NK-92 treated with Interleukin-12 subunit alpha and Interleukin-12 subunit beta, amount 100 ng/mL, for 24 hours (cell line): Measurements from ENCODE around the gene CRIP1.

Experiments used
- DNase-seq: peaks from one replicate; lab custom pipeline; 2025; lab: John Stamatoyannopoulos, UW

CRIP1 gene

DNA sequence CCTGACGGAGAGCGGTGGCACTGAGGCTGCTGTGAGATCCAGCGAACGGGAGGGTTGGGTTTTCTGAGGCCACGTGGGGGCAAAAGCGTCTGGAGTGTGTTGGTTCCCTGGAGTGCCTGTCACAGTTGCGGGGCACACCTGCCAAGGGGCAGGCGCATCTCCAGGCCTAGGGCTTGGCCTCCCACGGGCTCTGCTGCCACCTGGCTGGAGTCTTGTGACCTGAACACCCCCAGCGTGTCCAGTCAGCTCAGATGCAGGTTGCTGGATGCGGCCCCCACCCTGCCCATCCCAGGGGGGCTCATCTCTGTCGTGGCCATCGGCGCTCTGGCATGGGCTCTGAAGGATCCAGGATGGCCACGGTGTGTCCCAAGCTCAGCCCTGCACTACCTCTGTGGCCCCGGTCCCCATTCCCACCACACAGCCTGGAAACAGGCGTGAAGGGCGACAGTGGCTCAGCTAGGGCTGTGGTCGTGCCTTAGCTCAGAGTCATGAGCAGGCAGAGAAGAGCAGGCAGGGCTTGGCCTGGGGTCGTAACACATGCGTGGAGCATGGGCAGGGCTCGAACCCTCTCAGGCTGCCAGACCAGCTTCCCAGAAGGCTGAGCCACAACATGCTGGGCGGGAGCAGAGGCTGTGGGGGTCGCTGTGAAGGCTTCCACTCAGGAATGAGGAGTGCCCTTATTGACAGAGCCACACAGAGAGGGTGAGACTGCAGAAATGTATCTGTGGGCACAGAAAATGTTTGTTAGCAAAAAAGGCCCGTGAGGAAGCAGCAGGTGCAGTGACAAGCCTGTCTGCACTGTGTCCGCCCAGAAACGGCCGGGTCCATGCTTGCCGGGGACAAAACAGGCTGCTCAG is 35.6 kb upstream of the CRIP1 start:
- no peak for DNase-seq

GRCh38 chr14:105452963-105453362 is 33.7 kb upstream of the CRIP1 start:
- no peak for DNase-seq

DNA sequence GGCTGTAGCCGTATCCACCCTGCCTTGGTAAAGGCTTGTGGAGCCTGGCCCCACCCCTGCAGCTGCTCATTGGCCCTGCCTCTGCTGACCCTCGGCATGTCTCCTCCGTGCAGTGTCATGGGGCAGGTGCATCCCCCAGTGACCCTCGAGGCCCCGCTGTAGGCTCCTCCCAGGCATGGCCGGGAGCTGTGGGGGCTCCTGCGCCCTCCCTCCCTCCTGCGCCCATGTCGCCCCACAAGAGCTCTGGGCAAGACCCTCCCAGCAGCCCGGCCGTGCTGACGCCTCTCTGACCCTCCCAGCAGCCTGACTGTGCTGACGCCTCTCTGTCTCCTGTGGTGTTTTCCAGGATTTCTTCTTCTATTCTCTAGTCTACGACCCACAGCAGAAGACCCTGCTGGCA is 32.8 kb upstream of the CRIP1 start:
- no peak for DNase-seq

- no peak for DNase-seq
Observed at GRCh38 chr14:105455086-105455640, 31.5 kb upstream of the CRIP1 start.

DNA sequence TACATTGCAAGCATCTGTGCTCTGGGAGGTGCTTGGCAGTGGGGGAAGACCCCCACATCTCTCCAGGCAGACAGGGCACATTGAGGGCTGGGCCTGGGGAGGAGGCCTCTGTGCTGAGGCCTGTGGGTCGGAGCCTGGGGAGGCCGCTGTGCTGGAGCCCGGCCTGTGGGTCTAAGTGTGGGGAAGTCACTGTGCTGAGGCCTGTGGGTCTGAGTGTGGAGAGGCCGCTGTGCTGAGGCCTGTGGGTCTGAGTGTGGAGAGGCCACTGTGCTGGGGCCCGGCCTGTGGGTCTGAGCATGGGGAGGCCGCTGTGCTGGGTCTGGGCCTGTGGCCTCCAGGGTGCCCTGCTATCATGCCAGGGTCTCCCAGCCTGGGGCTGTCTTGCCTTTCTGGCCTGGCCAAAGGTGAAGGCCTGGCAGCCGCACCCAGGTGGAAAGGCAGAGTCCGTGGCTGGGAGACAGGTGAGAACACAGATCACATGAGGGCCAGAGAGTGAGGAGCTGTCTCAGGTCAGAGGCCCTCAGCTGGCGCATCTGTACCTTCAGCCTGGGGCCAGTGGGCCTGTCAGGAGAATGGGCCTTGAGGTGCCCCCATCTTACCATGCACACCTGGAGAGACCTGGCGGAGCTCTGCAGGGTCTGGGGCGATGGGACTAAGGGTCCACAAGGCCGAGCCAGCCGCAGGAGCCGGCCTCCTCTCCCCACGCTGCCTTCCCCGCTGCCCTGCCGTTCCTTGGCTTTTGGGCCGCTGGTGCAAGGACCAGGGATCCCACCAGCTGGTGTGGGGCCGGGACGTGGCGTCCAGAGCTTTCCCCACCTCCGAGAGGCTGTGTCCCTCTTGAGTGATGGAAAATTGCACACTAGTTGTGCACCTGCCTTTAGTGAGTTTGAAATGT is 30.7 kb upstream of the CRIP1 start:
- DNase-seq, result no peak

- no peak for DNase-seq
Observed at GRCh38 chr14:105456736-105457617, 29.7 kb upstream of the CRIP1 start.

- no peak for DNase-seq
Observed at GRCh38 chr14:105458010-105458409, 28.7 kb upstream of the CRIP1 start.

DNA sequence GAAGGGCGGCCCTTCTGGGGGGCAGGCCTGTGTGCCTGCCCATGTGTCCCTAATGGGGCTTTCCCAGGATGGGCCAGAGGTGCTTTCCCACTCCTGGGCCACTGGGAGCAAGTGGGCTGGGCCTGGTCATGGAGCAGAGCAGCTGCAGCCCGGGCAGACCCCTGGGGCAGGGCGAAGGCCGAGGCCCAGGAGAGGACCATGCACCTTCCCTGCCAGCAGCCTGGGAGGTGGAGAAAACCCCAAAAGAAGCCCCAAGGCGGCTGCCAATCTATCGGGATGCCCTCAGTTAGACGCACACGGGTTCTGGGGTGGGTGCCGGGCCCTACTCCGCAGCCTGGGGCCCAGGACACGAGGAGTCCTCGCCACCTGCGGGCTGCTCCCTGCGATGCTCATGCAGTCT is 28.1 kb upstream of the CRIP1 start:
- no peak for DNase-seq

DNA sequence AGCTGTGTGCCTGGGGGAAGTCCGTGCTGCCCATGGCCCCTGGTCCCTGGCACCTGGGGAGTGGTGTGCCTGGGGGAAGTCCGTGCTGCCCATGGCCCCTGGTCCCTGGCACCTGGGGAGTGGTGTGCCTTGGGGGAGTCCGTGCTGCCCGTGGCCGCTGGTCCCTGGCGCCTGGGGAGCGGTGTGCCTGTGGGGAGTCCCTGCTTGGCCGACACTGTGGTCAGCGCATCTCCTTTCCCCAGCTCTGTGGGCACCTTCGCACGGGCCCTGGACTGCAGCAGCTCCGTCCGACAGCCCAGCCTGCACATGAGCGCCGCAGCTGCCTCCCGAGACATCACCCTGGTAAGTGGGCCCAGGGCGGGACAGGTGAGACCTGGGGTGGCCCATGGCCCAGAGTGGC is 26.6 kb upstream of the CRIP1 start:
- no peak for DNase-seq

GRCh38 chr14:105460616-105461015 is 26.1 kb upstream of the CRIP1 start:
- no peak for DNase-seq

- no peak for DNase-seq
Observed at GRCh38 chr14:105461903-105462302, 24.8 kb upstream of the CRIP1 start.

DNA sequence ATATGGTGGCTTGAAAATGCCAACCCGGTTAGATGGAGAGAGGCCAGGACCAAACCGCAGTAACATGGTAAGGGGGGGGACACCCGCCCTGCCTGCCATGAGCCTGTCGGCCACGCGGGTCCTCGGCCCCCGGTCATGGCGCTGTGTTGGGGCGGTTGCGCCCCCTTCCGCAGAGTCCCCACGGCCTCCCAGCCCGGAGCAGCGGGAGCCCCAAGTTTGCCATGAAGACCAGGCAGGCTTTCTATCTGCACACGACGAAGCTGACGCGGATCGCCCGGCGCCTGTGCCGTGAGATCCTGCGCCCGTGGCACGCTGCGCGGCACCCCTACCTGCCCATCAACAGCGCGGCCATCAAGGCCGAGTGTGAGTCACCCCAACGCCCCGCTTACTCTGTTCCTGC is 22.2 kb upstream of the CRIP1 start:
- DNase-seq, result no peak

- no peak for DNase-seq
Observed at GRCh38 chr14:105465209-105466031, 21.3 kb upstream of the CRIP1 start.

DNA sequence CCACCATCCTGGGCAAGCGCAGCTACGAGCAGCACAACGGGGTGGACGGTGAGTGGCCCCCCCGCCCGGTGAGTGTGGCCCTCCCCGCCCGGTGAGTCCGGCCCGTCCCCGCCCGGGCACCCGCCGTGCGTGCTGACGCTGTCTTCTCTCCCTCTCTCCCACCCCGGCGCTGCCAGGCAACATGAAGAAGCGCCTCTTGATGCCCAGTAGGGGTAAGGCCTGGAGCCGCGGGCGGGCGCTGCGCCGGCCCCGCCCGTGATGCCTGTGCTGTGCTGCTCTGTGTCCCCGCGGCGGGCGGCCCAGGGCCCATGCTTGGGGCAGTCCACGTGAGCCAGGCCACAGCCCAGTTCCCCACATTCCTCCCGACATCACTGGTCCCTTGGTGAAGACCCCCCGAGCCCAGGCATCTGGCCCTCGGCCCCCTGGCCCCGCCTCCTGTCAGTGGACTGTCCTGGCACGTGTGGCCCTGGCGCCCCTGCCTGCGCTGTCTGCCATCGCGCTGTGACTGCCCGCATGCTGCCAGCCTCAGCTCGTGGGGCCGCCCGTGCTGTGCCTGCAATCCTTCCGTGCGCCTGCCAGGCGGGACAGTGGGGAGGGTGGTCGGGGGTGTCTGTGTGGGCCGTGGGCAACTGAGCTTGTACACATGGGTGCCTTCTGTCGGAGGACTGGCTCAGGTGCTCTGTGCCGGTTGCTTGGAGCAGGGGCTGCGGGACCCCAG is 20.0 kb upstream of the CRIP1 start:
- no peak for DNase-seq

GRCh38 chr14:105467249-105467941 is 19.3 kb upstream of the CRIP1 start:
- no peak for DNase-seq

DNA sequence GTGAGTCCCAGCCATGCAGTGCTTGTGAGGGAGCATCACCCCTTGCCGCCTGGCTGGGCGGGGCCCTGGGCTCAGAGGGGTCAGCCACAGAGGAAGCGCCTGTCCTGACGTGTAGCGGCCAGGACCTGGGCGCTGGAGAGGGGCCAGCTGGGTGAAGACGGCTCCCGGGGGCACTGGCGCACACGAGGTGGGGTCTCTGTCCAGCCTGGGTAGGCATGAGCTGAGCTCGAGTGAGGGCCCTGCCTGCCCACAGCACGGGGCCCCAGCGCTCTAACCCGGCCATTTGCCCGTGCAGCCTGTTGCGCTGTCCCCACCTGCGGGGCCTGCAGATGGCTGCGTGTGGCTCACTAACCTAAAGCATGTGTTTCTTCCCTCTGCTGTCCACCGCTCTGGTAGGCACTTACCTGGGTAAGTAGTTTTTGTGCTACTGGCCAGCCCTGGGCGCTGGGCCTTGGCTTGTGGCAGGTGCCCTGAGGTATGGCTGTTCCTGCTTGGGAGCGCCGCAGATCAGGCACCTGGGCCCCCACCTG is 18.7 kb upstream of the CRIP1 start:
- no peak for DNase-seq

- no peak for DNase-seq
Observed at GRCh38 chr14:105468621-105469241, 18.0 kb upstream of the CRIP1 start.

DNA sequence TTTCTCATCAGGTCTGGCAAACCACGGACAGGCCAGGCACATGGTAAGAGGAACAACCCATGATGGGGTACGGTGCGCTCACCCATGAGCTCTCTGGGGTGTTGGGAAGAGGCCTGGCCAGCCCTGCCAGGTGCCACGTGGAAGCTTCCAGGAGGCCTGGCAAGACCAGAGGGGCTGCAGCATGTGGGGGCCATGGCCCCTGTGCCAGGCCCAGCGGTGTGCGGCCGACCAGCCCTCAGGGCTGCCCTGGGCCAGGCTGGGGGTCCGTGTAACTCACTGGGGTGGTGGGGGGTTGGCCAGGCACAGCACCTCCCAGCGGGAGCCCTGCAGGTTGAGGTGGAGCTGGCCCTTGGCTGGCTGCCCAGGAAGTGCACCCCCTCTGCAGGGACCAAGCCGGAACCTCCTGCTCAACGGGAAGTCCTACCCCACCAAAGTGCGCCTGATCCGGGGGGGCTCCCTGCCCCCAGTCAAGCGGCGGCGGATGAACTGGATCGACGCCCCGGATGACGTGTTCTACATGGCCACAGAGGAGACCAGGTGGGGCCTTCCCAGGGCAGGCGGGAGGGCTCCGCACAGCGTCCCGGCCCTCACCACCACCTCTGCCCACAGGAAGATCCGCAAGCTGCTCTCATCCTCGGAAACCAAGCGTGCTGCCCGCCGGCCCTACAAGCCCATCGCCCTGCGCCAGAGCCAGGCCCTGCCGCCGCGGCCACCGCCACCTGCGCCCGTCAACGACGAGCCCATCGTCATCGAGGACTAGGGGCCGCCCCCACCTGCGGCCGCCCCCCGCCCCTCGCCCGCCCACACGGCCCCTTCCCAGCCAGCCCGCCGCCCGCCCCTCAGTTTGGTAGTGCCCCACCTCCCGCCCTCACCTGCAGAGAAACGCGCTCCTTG is 17.0 kb upstream of the CRIP1 start:
- no peak for DNase-seq
